ENCODE results near the gene CDK5. TPM values are rescaled to one million over a fixed set of nuclear protein-coding genes. Genes with fewer than 3 reads are reported as not detected.

The CDK5 gene
- total and polyA plus RNA-seq, 9 of the 15 experiments (the other 6 are each of a cell fraction or from before 2014, with no cell fraction given): 3.2 to 38.0 (median 27.5) TPM

- TF ChIP-seq ZBTB5 (IDR thresholded peaks at IDR 0.05): no peak
- TF ChIP-seq KDM1A (IDR thresholded peaks at IDR 0.05): no peak
- no peak; the same call in 1 of the 2 replicates for TF ChIP-seq EGR1 (conservative IDR thresholded peaks at IDR 0.05)
- no peak for TF ChIP-seq ARNT (IDR thresholded peaks at IDR 0.05)
- peak; percentile 60; the same call in 1 of the 2 replicates for TF ChIP-seq ZBED1 (IDR thresholded peaks at IDR 0.05)
- TF ChIP-seq RBM39 (optimal IDR thresholded peaks at IDR 0.05; ENCODE audit: low read depth, low read length): no peak
- peak; percentile 52; the same call in 1 of the 2 replicates for TF ChIP-seq ELF2 (CRISPR knock-in tag; IDR thresholded peaks at IDR 0.05)
- no peak for TF ChIP-seq PRMT5 (CRISPR knock-in tag; IDR thresholded peaks at IDR 0.05)
- no peak for TF ChIP-seq ZNF780A (CRISPR knock-in tag; IDR thresholded peaks at IDR 0.05)
- no peak for TF ChIP-seq TAL1 (IDR thresholded peaks at IDR 0.05)
- no peak for TF ChIP-seq ZNF253 (CRISPR knock-in tag; conservative IDR thresholded peaks at IDR 0.05)
- TF ChIP-seq RBM34 (IDR thresholded peaks at IDR 0.05; ENCODE audit: borderline replicate concordance, insufficient read depth, low read length): no peak; the same call in 1 of the 2 replicates
- no peak for TF ChIP-seq RBM17 (IDR thresholded peaks at IDR 0.05; ENCODE audit: borderline replicate concordance, low read depth, low read length)
- no peak for TF ChIP-seq LARP7 (IDR thresholded peaks at IDR 0.05)
- TF ChIP-seq FOXA1 (IDR thresholded peaks at IDR 0.05; ENCODE audit: borderline replicate concordance): no peak
- TF ChIP-seq ZNF512 (tag; IDR thresholded peaks at IDR 0.05): no peak
- peak; percentile 73; the same call in 1 of the 2 replicates for TF ChIP-seq GABPB1 (CRISPR knock-in tag; IDR thresholded peaks at IDR 0.05)
- TF ChIP-seq POLR2G (IDR thresholded peaks at IDR 0.05; ENCODE audit: low read depth, low read length): peak; percentile 97
- peak; percentile 60; the same call in 1 of the 2 replicates for TF ChIP-seq ZBTB26 (CRISPR knock-in tag; IDR thresholded peaks at IDR 0.05)
- TF ChIP-seq ZNF395 (CRISPR knock-in tag; IDR thresholded peaks at IDR 0.05): no peak
- TF ChIP-seq XRCC4 (IDR thresholded peaks at IDR 0.05; ENCODE audit: extremely low read depth, insufficient read depth, insufficient read length): no peak
- no peak for TF ChIP-seq MAX (CRISPR knock-in tag; IDR thresholded peaks at IDR 0.05)
These were observed 22.9 kb upstream of the CDK5 start, which contains the start of gene FASTK (continued) for GRCh38 chr7:151080522-151081169.

Data from K562 (cell line).